ENCODE measurements around the gene JMJD1C.

Gene JMJD1C

GRCh38 chr10:63143987-63144386 lies 321.8 kb downstream of the JMJD1C start:
- DNase-seq (ENCODE audit: extremely low read depth in 1 of 2, low read depth in 1 of 2), result no peak

GRCh38 chr10:63142136-63142535 lies 323.6 kb downstream of the JMJD1C start:
- DNase-seq (ENCODE audit: extremely low read depth in 1 of 2, low read depth in 1 of 2), result no peak

- DNase-seq (ENCODE audit: extremely low read depth in 1 of 2, low read depth in 1 of 2), result no peak
Measured at GRCh38 chr10:63140077-63140476, 325.7 kb downstream of the JMJD1C start.

GRCh38 chr10:63137306-63137705 lies 328.5 kb downstream of the JMJD1C start:
- no peak for DNase-seq (ENCODE audit: extremely low read depth in 1 of 2, low read depth in 1 of 2)

GRCh38 chr10:63133821-63134557 lies 331.8 kb downstream of the JMJD1C start:
- no peak for DNase-seq (ENCODE audit: extremely low read depth in 1 of 2, low read depth in 1 of 2)

- DNase-seq (ENCODE audit: extremely low read depth in 1 of 2, low read depth in 1 of 2), result peak; percentile 97 to 98
Measured at GRCh38 chr10:63133056-63133820, 332.5 kb downstream of the JMJD1C start, which contains the start of gene NRBF2. Gene NRBF2 (plus strand): TSS chr10:63133328. CDS start chr10:63133471, 143 bp downstream.

GRCh38 chr10:63132651-63133055 lies 333.1 kb downstream of the JMJD1C start:
- DNase-seq (ENCODE audit: extremely low read depth in 1 of 2, low read depth in 1 of 2), result no peak

DNA sequence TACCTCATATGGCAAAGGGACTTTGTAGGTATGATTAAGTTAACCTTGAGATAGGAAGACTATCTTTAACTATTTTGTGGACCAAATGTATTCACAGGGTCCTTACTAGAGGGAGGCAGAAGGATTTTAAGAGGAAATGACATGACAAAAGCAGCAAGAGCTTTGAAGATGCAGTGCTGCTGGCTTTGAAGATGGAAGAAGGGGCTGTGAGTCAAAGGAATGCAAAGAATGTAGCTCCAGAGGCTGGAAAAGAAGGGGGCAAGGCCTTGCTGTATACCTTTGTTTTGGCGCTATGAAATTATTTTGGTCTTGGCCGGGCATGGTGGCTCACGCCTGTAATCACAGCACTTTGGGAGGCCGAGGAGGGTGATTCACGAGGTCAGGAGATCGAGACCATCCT lies 335.9 kb downstream of the JMJD1C start:
- no peak for DNase-seq (ENCODE audit: extremely low read depth in 1 of 2, low read depth in 1 of 2)

GRCh38 chr10:63128443-63128842 lies 337.3 kb downstream of the JMJD1C start:
- DNase-seq (ENCODE audit: extremely low read depth in 1 of 2, low read depth in 1 of 2), result no peak

DNA sequence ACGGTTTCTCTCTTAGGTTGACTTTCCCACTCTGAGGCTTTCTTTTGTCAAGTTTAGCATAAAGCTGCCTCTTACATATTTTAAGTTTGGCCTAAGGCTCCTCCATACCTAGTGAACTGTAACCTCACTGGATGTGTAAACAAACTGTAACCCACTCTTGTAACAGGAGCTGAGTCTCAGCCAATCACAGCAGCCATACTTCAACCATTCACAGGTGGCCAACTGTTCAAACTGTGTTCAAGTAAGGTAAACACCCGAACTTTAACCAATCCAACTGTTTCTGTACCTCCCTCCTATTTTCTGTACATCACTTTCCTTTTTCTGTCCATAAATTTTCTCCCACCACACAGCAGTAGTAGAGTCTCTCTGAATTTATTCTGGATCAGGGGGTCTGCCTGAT lies 340.3 kb downstream of the JMJD1C start:
- no peak for DNase-seq (ENCODE audit: extremely low read depth in 1 of 2, low read depth in 1 of 2)

DNA sequence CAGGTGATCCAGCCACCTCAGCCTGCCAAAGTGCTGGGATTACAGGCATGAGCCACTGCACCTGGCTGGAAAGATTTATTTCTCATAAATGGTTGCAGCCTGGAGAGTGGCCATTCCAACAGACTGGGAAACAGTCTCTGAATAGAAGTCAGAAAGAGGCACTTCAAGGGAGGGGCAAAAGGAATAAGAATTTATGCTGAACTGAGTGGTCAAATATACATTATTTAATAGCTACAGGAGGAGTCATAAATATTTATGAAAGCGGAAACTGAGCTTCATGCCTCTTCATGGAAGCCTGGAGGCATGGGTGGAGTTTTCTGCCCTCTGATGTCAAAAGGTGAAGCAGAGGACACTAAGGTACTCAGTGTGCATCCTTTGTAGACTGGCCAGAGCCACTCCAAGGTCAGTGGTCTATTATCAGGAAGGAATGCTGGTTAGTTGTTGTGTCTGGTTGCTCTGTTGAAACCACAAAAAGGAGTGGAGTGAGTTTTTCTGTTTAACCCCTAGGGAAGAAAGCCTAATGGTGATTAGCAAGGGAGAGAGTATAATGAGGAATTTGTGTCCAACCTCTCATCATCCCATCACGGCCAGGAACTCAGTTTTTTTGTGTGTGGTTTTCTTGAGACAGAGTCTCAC lies 341.9 kb downstream of the JMJD1C start:
- no peak for DNase-seq (ENCODE audit: extremely low read depth in 1 of 2, low read depth in 1 of 2)

GRCh38 chr10:63120554-63120953 lies 345.2 kb downstream of the JMJD1C start:
- no peak for DNase-seq (ENCODE audit: extremely low read depth in 1 of 2, low read depth in 1 of 2)

- DNase-seq (ENCODE audit: extremely low read depth in 1 of 2, low read depth in 1 of 2), result no peak
Measured at GRCh38 chr10:63119041-63119440, 346.7 kb downstream of the JMJD1C start.

Data from stimulated activated CD8-positive, alpha-beta memory T cell treated with anti-CD3 and anti-CD28 coated beads, Interleukin-7, amount 100 ng/mL, for 48 hours (primary cell).